Activated T-helper 1 cell treated with anti-CD3 and anti-CD28 coated beads, Interleukin-2, amount 50 U/mL, for 16 hours (primary cell): ENCODE measurements around the gene TOPBP1.
"Not testable (repeated sequence)": the region's sequence is repeated elsewhere in the genome, so short reads cannot be mapped to it uniquely, and the experiment has no call there.

Experiments used
- DNase-seq, 2 donors: peaks; one replicate each; pipeline ENCODE4 v3.0.0-alpha.2; 2020; ENCODE audit warnings: low read depth in 1 of 2, low spot score in 1 of 2

Gene TOPBP1

DNA sequence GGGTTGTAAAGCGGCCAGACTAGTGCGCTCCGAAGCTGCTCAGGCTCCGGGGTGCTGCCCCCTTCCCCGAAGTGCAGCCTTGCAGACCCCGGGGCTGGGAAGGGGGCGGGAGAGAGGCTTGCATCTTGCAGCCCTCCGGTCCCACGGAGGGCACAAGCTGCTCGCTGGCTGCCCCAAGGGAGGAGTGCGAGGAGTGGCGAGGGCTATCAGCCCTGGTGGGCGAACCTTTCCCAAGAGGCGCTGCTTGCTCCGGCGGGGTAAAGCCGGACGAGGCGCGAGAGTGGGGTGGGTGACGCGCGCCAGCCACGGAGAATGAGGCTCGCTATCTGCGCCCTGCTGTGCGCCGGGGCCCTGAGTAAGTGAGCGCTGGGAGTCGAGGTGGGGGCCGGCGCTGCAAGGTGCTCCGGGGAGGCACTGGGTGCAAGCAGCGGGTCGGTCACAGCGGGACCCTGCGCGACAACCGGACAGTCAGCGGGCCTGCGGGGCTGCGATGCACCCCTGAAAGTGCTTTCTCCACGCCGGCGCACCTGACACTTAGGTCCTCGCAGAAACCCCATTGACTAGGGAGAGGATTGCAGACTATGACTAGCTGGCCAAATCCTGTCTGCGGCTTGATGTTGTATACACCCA lies 12.7 kb upstream of the TOPBP1 start:
- DNase-seq = no peak

GRCh38 chr3:133673746-133674145 lies 12.0 kb upstream of the TOPBP1 start:
- no peak for DNase-seq

- no peak for DNase-seq
Observed at GRCh38 chr3:133672461-133672860, 10.7 kb upstream of the TOPBP1 start.

DNA sequence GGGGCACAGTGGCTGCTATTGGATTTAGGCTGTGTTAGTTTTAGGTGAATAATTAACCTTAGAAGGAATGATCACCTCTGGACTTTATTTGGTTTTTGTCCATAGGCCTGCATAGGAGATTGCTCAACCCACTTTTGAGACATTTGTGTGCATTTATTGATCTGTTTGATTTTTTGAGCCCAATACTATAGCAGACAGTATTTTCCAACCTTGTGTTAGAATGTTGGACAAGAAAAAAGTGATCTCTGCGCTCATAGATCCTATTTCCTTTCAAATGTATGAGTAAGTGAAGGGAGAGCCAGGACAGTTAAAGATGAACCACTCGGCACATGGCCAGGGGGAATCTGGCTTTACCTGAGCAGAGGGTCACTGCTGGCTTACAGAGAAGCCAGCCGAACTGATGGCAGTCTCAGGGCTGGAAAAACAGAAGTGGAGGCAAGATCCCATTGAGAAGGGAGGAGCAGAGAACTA lies 8.8 kb upstream of the TOPBP1 start:
- DNase-seq = no peak

GRCh38 chr3:133669949-133670524 lies 8.3 kb upstream of the TOPBP1 start:
- no peak for DNase-seq

GRCh38 chr3:133667118-133667517 lies 5.4 kb upstream of the TOPBP1 start:
- no peak for DNase-seq

- not testable (repeated sequence) for DNase-seq
Observed at GRCh38 chr3:133665188-133665587, 3.4 kb upstream of the TOPBP1 start.

DNA sequence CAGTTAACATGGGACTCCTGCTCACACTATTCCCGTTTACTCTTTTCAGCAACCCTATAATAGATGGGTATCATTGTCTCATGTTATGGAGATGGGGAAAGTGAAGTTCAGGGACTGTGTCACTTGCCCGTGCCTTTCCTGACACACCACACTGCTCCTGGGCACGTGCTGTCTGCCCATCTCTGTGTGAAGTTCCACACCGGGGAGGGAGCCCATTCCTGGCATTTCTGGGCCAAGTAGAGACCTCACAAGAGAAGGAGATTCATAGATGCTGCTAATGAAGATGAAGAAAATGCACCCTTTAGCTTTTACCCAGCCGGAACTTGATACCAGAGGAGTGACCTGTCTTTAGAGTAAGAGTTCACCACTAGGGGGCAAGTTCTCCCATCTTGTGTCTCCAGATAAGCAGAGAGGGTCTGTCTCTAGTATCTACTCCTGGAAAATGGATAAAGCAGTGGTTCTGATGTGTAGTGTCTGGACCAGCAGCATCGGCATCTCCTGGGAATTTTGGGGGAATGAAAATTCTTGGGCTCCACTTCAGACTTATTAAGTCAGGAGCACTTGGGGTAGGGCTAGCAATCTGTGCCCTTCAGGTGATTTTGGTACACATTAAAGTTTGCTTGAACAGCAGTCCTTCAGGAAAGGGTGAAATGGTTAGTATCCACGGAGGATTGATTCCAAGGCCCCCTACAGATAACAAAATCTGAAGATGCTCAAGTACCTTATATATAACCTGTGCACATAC lies 2.0 kb upstream of the TOPBP1 start:
- no peak for DNase-seq

- DNase-seq = no peak
Observed at GRCh38 chr3:133662278-133662651, 524 bp upstream of the TOPBP1 start.

- DNase-seq = no peak
Observed at GRCh38 chr3:133659806-133660205, 1.9 kb downstream of the TOPBP1 start.

DNA sequence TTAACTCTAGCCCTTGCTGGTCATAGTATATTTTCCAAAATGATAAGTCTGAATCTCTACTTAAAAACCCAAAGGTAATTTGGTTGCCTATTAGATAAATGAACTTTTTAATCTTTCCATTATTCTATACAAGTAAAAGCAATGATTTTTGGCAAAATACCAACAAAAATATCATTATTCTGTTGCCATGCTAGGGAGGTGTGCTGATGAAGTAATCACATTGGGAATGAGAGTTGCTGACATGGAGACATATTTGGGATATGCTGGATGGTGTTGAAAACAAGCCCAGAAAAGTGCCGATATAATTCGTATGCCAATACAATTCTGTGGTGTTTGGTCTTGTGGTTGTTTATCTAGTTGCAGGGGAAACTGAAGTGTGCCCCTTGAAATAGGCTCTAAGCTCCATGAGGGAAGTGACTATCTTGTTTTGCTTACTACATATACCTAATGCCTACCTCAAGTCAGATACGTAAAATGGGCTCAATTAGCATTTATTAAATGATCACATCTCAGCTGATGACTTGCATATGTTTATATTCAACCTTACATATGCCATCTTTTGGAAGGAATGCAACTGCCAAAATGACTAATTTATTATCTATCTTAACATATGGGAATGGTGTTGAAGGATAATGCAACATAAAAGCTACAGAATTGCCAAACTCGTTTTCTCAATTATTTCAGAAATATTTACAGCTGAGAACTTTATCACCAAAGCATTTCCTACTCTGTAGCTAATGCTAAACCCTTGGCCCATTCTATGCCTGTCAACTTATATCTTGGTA lies 5.8 kb downstream of the TOPBP1 start:
- no peak for DNase-seq

DNA sequence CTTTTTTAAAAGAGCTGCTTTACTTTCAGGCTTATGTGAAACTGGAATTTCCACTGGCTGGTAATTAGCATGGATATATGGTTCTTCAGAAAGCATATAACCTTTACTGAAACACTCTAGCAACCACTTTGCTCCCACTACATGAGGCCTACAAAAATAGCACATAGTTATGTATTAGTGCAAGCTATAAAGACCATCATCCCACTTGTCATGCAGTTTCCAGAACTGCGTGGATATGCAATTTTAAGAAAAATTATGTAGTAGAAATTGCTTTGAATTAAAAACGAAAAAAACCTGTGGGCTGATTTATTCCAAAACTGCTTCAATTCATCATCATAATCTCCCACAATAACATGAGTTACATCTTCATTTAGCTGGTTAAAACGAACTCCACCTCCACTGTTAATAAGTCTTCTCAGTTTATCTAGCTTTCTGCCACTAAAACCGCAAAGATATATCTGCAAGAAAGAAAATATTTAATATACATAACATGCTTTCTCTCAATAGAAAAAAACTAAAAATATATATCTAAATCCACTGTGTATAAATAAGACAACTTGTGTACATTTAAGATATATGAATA lies 12.2 kb downstream of the TOPBP1 start:
- DNase-seq = no peak

DNA sequence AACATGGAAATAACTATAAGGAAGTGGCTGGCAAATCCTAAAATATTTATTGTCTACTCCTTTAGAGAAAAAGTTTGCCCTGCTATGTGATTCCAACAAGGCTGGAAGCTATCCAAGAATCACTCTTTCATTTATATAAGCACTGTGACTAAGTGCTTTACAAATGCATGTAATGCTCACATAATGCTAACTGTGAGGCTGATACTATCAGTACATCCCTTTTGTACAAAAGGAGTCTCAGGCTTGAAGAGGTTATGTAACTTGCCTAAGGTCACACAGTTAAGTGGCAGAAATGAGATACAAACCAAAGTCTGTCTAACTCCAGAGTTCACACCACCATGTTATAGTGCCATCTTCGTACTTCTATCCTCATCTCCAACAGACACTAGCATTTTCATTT lies 17.0 kb downstream of the TOPBP1 start:
- DNase-seq = no peak

DNA sequence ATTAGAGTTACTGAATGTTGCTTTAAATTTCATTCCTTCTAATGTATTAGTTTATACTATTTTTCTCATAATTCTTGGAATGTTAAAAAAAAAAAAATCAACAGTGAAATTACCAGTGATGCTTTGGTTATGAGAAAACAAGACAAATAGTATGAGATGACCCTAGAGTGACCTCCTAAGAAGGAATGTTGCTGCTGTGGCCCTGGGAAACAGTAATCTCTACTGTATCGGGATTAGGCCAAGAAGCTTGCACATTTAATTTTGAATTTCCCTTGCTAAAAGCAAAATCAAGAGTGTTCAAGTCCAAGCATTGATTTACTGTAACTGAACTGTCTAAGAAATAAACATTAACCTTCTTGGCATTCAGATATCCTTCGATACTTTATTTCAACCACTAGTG lies 18.1 kb downstream of the TOPBP1 start:
- DNase-seq = no peak

- DNase-seq = no peak
Observed at GRCh38 chr3:133641254-133641653, 20.5 kb downstream of the TOPBP1 start.

DNA sequence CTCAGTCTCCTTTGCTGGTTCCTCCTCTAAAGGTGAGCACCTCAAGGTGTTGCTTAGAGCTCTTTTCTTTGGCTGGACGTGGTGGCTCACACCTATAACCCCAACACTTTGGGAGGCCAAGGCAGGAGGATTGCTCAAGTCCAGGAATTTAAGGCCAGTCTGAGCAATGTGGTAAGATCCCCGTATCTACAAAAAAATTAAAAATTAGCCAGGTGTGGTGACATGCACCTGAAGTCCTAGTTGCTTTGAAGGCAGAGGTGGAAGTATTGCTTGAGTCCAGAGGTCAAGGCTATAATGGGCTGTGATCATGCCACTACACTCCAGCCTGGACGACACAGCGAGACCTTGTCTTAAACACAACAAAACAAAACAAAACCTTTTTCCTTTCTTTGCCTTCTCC lies 28.3 kb downstream of the TOPBP1 start:
- no peak for DNase-seq

DNA sequence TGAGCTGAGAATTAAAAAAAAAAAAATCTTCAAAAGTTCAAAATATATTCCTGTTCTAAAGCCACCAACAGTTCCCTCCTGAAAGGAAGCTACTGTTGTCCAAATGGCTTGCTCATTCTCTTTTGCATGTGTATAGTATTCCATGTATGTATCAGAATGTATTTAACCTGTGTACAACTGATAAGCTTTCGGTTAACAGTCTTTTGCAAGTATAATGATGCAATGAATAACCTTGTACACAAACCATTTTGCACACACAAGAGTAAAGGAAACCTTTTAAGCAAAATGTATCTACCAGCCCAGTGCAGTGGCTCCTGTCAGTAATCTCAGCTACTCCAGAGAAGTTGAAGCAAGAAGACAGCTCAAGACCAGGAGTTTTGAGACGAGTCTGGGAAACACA lies 32.6 kb downstream of the TOPBP1 start:
- no peak for DNase-seq

GRCh38 chr3:133627789-133628188 lies 34.0 kb downstream of the TOPBP1 start:
- no peak for DNase-seq

DNA sequence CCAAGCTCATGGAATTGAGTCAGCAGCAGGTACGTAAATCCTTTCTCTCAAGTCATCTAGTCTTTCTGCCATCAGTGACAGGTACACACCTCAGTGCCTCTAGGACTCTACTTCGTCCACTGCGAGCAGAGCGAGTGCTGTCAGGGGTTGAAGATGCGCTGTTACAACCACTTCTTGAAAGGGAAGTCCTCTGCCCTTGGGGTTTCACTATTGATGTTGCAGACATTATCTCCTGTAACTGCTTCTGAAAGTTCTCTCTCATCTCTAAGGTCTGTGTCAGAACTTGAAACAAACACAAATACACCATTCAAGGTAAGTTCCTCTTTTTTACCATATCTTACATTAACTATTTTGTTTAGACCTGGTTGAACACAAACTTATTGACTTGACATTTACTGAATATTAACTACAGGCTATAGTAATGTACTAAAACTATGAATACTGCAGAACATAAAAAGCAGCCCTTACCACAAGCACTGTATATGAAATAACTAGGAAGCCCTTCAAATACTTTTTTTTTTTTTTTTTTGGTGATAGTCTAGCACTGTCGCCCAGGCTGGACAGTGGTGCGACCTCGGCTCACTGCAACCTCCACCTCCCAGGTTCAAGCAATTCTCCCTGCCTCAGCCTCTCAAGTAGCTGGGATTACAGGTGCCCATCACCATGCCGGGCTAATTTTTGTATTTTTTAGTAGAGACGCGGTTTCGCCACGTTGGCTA lies 41.5 kb downstream of the TOPBP1 start:
- no peak for DNase-seq

DNA sequence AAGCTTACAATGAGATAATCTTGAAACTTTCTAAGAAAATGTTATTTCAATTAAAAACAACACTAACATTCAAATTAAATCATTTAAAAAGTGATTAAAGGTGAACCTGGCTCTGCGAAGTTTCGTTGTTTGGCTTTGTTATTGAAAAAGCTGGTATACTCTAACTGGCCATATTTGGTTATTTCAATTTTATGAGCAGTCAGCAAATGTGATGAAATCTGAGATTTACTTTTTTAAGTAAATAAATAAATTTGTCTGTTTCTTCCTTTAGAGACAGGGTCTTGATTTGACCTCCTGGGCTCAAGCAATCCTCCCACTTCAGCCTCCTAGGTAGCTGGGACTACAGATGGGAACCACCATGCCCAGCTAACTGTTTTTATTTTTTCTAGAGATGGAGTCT lies 50.2 kb downstream of the TOPBP1 start:
- no peak for DNase-seq

DNA sequence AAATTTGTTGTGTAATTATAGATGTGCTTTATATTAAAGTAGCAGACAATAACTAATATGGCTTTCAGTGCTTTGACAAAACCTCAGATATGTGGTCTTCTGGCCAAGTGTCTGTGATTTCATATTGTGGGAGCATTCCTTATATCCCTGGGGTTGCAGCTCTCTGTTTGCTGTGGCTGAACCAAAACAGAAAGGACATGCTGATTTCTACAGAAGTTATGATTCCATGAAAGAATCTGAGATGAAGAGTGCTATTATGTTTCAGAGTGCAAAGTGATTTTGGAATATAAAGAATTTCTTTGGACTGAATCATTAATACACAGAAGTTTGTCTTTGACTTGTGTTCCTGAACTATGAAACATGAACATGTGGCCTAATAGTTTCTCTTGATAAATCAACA lies 51.7 kb downstream of the TOPBP1 start:
- DNase-seq = no peak
